Cardiac septum (tissue), 1 donor: ENCODE results near the gene SAFB2. TPM values are rescaled to one million over a fixed set of nuclear protein-coding genes. Genes with fewer than 3 reads are reported as not detected.

Experiments used
- DNase-seq: peaks from one replicate; pipeline ENCODE4 v3.0.0-alpha.2; 2020; ENCODE audit warnings: low spot score
- intact Hi-C: fragments of 100-400 bp; cut with DNase I; formaldehyde crosslinking; loops from one replicate; pipeline ENCODE4 v1.14.0; 2022
- total RNA-seq: library from RNA; stranded (reverse); fragmentation: NEBNext Ultra II Directional; extraction: Animal tissue kit (Norgen Biotek cat#: 25700); gene quantifications from one replicate; pipeline ENCODE4 v1.2.1, GENCODE V29; 2021
- donor health status: DM: no; HTN: no; CAD: no.

SAFB2 gene
- total RNA-seq, 1 donor from 2014 or later: 48.6 TPM

DNA sequence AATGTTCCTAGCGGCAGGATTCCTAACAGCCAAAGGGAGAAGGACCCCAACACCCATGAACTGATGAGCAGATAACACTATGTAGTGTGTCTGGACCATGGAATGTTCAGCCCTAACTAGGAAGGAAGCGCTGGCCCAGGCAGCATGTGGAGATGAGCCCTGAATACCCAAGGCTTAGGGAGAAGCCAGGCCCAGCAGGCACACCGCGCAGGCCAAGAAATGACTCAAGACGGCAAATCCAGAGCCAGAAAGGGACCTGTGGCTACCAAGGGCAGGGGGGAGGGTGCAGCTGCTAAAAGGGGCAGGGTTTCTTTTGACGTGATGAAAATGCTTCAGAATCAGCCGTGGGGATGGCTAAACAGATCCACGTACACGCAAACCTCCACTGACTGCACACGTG, 34.1 kb downstream of the SAFB2 start:
- intact Hi-C loops: no loop called here

DNA sequence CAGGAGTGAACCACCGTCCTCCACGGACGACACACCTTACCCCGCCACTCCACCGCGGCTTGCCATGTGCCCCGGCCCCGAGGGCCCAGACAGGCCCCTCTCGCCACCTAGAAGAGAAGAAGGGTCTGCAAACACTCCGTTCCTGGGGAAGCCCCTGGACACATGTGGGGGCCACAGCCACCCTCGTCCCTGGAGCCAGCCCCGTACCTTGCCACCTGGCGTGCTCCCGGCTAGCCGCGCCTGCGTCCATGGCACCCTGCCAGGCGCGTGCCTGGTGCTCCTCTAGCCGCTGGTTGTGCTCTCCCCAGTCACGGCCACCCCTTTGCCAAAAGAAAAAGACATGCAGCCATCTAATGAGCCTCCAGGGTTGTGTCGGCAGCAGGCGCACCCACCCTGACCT, 34.9 kb downstream of the SAFB2 start:
- intact Hi-C loops: no loop called here
- no peak for DNase-seq

More for the DNA sequence above, 34.1 kb downstream of the SAFB2 start:
- DNase-seq: no peak

DNA sequence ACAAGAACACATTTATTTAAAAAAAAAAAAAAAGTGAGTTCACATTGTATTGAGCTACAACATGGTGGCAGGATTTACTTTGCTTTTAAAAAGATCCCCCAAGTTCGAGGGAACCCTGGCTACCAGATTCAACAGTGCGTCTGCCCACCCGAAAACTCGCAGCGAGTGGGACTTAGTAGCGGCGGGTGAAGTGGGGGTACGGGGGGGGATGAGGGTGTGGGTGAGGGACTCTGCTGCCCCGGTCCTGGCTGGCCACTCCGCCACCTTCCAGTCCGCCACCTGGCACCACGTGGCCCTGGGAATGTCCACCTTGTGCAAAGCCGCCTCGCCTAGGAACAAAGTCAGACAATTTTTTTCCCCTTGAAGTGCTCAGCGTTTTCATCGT, 35.5 kb downstream of the SAFB2 start:
- no peak for DNase-seq
- intact Hi-C loops: no loop called here

DNA sequence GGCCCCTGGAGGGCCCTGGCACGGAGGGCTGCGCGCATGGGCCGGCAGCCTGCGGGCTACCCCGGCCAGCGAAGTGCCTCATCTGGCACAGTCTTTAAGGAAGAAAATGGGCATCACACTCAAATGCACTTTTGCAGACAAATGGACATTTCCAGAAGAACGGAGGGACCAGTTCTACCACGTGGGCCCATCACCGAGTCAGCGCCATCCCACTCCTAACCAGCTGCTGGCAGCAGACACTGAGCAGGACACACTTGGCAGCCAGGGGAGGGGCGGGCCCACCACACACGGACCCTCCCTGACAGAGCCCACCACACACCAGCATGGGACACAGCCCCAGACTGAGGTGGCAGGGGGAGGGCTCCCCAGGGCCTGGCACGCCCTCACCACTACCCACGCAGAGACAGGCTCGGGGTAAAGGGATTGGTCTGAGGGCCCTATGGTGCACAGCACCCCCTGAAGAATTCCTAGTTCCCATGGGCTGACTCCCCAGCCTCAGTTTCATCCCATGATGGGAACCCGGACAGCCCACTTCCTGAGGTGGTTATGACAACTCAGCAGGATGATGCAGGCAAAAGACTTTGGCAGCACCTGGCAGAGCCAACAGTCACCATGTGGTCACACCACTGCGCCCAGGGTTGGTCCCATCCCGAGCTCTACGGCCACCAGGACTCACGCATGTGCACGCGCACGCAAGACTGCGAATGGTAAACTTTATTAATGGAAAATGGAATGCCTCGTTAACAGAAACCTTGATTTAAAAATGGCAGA, 36.1 kb downstream of the SAFB2 start:
- intact Hi-C loops: no loop called here
- no peak for DNase-seq

DNA sequence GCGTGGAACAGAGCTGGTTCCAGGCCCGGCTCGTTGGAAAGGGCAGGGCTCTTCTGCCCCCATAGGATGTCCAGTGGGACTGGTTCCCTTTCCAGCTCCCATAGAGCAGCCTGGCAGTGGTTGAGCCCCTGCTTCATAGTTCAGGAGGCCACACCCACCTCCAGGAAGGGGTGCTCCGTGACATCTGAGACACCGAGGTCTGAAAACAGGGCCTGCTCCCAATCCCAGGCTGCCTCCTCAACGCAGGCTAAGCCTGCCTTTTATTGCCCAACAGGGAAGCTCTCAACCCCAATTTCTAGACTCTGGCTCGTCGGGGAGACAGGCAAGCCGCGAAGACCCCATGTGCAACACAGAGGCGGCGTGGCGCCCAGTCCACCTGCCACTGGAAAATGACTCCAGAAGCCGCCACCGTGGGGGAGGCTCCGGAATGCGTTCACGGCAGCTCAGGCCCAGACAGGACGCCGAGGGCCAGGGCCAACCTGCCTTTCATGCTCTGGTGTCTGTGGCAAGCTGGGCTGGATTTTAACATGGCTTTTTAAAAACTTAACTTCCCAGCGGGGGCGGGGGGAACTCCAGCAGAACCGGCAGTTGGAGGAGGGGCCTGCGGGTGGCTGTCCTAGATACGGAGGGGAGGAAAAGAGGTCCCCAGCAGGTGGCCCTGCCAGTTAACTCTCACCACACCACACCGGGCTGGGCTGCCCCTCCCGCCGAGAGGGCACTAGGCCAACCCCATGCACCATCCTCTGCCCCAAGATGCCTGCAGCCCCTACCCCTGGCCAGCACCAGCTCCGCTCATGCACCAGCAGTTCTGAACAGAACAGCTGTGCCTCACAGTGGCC, 36.9 kb downstream of the SAFB2 start:
- intact Hi-C loops: no loop called here
- no peak for DNase-seq

DNA sequence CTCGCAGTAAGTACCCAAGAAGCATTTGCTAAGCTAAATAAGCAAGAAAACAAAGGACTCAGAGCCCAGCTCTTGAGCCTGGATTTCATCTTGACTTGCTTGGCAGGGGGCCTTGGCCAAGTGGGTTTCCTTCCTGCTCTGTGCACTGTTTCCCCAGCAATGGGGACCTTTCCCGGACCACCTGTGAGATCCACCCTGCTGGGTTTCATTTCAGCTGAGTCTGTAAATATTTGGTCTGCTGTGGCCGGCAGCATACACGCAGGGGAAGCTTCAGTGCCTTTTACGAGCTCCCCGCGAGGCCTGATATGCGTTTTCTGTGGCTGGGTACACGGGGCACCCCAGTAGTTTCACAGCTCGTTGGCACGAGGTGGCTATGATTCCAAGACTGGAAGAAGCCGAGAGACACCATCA, 42.4 kb downstream of the SAFB2 start:
- intact Hi-C loops: no loop called here
- DNase-seq: no peak

DNA sequence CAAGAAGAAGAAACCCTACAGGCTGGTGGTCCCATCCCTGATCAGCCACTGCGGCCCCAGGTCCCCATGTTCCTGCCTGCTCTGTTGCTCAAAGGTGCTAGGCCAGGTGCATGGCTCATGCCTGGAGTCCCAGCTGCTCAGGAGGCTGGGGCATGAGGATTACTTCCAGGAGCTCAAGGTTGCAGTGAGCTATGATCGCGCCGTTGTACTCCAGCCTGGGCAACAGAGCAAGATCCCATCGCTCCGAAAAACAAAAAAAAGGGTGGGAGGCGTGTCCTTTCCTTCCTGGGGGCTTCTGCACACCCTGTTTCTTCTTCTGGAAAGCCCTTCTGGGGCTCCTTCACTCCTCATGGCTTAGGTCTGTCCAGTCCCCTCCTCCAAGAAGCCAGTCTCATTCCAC, 42.9 kb downstream of the SAFB2 start:
- intact Hi-C loops: loop anchor here (5.0 to 10.0 kb wide), 2 partner anchors 235 to 532 kb away; partner anchors contain the start of gene PTPRS
- DNase-seq: no peak

DNA sequence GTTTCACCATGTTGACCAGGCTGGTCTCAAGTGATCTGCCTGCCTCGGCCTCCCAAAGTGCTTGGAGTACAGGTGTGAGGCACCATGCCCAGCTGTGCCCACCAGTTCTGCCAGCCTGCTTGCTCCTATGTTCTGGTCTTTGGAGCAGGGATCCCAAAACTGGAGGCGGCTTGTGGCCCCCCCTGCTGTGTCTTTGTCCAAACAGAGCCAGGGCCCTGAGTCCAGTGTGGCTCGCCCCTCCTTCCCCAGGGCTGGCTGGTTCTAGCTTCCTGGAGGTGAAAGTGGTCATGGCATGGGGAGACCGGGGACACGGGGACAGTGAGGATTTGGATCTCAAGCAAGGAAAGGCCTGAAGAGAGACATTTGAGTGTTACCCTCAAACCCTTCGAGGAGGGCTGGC, 43.3 kb downstream of the SAFB2 start:
- DNase-seq: no peak
- intact Hi-C loops: loop anchor here (5.0 to 10.0 kb wide), 2 partner anchors 234 to 532 kb away; partner anchors contain the start of gene PTPRS

DNA sequence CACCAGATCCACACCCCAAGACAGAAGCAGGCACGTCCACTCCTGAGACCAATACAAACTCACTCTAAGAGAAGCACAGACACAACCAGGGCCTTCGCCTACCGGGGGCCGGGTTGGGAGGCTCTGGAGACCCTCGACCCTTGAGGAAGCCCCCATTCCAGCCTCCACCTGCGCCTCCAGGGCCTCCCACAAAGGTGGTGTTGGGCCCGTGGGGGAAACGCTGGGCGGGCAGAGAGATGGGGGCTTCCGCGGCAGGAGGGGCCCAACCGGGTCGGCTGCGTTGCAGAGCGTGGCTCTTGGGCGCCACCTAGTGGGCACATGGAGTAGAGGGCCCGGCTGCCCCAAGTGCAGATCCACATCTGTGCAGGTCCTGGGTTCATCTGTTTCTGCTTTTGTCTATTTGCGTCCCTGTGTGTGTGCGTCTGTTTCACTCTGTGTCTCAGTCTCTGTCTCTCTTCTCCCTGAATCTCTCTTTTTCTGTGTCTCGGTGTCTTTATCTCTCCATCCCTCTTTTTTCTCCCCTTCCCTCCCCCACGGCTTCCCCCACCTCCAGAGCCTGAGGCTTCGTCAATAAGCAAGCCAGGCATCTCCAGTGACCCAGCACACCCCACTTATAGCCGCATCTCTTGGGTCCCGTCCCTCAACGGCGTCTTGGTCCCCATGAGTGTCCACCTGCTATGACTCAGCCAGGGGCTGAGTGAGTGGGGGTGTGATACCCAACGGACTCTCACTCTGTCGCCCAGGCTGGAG, 44.3 kb downstream of the SAFB2 start:
- intact Hi-C loops: loop anchor here (5.0 to 10.0 kb wide), 2 partner anchors 233 to 531 kb away; partner anchors contain the start of gene PTPRS
- DNase-seq: peak; percentile 87

DNA sequence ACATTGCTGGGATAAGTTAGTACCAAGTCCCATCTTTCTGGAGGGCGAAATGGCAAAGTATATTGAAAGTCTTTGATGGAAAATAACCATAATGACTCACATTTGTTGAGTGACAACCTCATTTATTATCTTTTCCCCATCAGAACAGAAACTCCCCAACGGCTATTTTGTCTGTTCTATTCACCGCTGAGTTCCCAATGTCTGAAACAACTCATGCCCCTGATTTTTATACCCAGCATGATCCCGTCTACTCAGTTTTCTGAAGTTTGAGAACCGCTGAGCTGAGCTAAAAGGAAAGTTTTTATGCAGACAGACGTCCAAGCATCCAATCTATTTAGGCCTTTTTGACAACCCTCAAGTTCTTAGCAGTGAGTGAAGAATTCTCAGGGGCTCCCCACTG, 47.0 kb downstream of the SAFB2 start:
- no peak for DNase-seq
- intact Hi-C loops: loop anchor here (5.0 to 10.0 kb wide), 2 partner anchors 231 to 528 kb away; partner anchors contain the start of gene PTPRS

DNA sequence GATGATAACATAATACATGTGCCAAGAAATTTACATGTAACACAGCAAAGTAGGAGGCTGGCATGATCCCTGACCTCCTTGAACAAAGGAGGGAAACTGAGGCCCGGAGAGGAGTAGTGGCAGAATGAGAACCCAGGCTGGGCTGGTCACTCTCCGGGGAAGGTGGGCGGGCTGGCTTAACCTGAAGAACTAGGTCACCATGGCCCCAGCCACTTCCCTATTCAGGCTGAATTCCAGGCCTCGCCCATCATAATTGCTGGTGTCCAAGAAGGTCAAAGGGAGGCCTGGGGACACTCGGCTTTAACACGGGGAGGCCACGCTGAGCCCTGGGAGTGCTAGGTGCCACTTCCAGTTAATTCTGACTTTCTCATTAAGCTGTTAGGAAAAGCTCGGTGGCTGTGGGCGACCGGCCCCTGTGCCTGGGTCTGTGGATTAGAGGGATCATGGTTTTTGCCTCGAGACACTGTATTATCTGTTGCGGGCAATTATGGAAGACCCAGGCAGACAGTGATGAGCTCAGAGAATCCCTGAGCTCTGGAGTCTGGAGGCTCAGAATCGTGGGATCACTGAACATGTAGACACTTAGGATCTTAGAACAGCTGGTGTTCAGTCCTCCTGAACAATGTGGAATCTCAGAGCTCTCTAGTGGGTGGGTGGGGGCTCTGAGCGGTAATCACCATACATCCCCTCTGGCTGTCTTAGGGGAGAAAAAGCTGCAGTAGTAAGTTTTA, 49.9 kb downstream of the SAFB2 start:
- no peak for DNase-seq
- intact Hi-C loops: loop anchor here (10.0 kb wide), 1 partner anchor 228 kb away; the partner anchor contains the start of gene PTPRS

DNA sequence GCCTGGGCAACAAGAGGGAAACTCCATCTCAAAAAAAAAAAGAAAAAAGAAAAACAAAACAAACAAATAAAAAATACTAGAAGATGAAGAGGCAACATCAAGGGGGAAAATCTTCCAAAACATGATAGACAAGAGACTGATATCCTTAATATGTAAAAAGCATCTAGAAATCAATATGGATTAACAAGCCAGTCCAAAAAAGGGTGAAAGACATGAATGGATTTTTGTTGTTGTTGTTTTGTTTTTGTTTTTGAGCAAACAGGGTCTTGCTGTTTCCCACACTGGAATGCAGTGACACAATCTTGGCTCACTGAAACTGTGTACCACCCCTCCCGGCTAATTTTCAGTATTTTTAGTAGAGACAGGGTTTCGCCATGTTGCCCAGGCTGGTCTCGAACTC, 50.8 kb downstream of the SAFB2 start:
- DNase-seq: no peak
- intact Hi-C loops: loop anchor here (10.0 kb wide), 1 partner anchor 227 kb away; the partner anchor contains the start of gene PTPRS

DNA sequence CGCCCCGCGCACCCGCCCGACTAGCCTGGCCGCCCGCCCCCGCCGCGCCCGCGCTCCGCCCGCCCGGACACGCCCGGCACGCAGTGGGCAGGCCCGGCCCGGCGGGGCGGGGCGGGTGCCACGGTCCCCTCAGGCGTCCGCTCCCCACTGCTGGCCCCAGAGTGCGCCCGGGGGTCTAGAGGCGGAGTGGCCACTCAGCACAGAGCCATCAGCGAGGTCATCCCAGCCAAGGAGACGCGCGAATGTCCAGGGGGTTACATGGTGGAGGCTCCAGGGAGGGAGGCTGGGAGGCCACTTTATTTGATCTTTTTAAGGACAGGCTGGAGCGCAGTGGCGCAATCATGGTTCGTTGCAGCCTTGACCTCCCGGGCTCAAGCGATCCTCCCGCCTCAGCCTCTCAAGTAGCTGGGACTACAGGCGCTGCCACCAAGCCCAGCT, 54.6 kb downstream of the SAFB2 start:
- no peak for DNase-seq
- intact Hi-C loops: no loop called here

DNA sequence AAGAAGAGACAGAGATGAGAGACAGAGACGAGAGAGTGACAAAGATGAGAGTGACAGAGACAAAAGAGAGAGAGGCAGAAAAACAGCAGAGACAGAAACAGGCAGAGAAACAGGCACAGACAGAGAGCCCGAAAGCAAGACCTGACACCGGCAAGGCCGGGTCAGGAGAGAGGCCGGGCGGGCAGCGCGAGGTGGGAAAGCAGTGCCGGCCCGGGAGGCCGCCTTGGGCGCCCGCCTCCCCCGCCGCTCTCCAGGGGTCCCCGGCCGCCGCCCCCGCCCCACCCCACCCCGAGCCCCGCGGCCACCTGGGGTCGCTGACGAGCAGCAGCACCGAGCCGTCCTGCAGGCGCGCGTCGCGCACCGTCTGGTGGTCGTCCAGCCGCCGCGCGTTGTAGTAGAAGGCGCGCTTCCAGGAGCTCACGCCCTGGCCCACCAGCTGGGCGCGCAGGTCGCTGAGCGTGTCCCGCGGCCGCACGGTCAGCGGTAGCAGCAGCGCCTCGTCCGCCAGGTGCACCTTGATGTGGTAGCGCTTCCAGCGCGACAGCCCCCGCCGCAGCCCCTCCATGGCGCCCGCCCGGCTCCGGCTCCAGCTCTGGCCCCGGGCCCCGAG, 55.1 kb downstream of the SAFB2 start, which contains the start of gene TINCR:
TINCR (minus strand) TSS at position 594 of the 610 bp plus-strand sequence.
- intact Hi-C loops: no loop called here
- no peak for DNase-seq

DNA sequence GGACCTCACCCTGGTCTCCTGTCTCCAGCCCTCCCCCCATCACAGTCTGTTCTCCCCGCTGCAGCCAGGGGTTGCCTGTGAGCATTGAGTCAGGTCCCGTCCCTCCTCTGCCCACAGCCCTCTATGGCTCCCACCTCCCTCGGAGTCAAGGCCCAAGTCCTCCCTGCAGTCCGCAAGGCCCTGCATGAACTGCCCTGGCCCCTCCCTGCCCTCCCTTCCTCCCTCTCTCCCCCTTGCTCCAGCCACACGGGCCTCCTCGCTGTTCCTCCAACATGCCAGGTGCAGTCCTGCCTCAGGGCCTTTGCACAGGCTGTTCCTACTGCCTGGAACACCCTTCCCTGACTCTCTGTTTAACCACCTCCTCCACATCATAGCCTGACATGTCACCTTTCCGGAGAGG, 57.6 kb downstream of the SAFB2 start:
- intact Hi-C loops: no loop called here

DNA sequence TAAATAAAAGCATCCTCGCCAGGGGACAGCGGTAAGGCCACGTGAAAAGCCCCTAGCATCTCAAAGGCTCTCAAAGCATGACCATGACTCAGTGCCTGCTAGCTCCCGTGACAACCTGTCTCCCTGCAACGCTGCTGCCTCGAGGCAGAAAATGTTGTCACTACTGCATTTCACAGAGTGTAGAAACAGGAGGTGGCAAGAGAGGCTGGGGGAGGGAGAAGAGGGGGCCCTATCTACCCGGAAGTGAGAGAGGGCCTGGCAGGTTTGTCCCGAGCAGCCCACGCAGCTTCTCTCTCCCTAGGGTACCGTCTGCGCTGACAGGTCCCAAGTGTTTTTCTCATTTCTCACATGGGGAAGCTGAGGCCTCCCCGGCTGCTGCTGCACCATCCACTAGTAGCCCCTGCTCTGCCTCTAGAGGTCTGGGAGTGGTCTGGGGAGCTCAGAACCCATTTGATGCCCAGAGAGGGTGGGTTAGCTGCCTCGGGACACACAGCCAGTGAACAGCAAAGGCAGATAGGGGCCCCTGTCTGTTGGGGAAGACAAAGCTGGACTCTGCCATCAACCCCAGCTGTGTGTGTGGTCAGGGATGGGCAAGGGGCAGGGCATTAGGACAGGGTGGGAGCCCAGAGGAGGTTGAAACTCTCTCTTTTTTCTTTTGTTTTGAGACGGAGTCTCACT, 58.5 kb downstream of the SAFB2 start:
- no peak for DNase-seq
- intact Hi-C loops: no loop called here

More for the DNA sequence above, 57.6 kb downstream of the SAFB2 start:
- DNase-seq: no peak

DNA sequence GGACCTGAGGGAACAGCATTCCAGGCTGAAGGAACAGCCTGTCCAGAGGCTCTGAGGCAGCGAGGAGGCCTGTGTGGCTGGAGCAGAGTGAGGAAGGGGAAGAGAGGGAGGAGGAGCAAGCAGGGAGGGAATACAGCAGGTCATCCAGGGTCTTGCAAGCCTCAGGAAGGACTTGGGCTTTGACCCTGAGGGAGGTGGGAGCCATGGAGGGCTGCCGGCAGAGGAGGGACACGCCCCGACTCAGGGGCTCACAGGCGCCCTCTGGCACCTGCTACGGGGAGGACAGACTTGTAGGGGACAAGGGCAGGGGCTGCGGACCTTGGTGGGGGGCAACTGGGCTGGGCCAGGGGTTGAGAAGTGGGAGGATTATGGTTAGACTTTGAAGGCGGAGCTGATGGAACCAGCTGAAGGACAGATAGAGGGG, 59.6 kb downstream of the SAFB2 start:
- DNase-seq: no peak
- intact Hi-C loops: no loop called here

DNA sequence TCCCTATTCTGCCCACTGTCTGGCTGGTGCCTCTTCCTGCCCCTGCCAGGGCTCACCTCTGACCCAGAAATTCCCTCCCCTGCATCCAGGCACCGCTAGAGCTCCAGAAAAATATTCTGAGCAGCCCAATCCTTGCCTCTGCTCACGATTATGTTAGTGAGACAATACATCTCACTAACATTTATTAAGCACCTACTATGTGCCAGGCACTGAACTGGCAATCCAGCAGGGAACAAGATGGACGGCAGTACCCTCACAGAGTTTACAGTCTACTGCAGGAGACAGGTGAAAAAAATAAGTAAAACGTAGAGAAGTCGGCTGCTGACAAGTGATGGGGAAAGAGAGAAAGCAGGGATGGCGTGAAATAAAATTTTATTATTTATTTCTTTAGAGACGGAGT, 60.3 kb downstream of the SAFB2 start:
- DNase-seq: no peak
- intact Hi-C loops: no loop called here
